ENCODE data around the gene CFAP54.
"Not testable (repeated sequence)": the region's sequence is repeated elsewhere in the genome, so short reads cannot be mapped to it uniquely, and the experiment has no call there.

Gene CFAP54

GRCh38 chr12:96635844-96636243 is 146.5 kb downstream of the CFAP54 start:
- no peak for DNase-seq

GRCh38 chr12:96636895-96637294 is 147.5 kb downstream of the CFAP54 start:
- no peak for DNase-seq

GRCh38 chr12:96648923-96649322 is 159.5 kb downstream of the CFAP54 start:
- DNase-seq, result no peak

GRCh38 chr12:96652870-96653269 is 163.5 kb downstream of the CFAP54 start:
- no peak for DNase-seq

- DNase-seq, result no peak
These were observed 168.7 kb downstream of the CFAP54 start for GRCh38 chr12:96658075-96658474.

- DNase-seq, result no peak
These were observed 180.4 kb downstream of the CFAP54 start for GRCh38 chr12:96669786-96670185.

- DNase-seq, result no peak
These were observed 181.0 kb downstream of the CFAP54 start for GRCh38 chr12:96670334-96670899.

- DNase-seq, result not testable (repeated sequence)
These were observed 186.1 kb downstream of the CFAP54 start for GRCh38 chr12:96675519-96675918.

GRCh38 chr12:96677363-96677762 is 188.0 kb downstream of the CFAP54 start:
- DNase-seq, result no peak

- no peak for DNase-seq
These were observed 198.3 kb downstream of the CFAP54 start for GRCh38 chr12:96687719-96688118.

- DNase-seq, result no peak
These were observed 209.1 kb downstream of the CFAP54 start for GRCh38 chr12:96698521-96698920.

GRCh38 chr12:96698965-96699364 is 209.6 kb downstream of the CFAP54 start:
- peak in 1 of 5 experiments; percentile 5 for DNase-seq

GRCh38 chr12:96701856-96702255 is 212.5 kb downstream of the CFAP54 start:
- no peak for DNase-seq

GRCh38 chr12:96710127-96710745 is 220.9 kb downstream of the CFAP54 start:
- no peak for DNase-seq

GRCh38 chr12:96711364-96711763 is 222.0 kb downstream of the CFAP54 start:
- no peak for DNase-seq

GRCh38 chr12:96714199-96714598 is 224.8 kb downstream of the CFAP54 start:
- DNase-seq, result no peak

- DNase-seq, result peak in 2 of 5 experiments; percentile 6 to 74
These were observed 230.4 kb downstream of the CFAP54 start for GRCh38 chr12:96719660-96720362.

GRCh38 chr12:96720363-96720705 is 231.0 kb downstream of the CFAP54 start:
- DNase-seq, result peak in 1 of 5 experiments; percentile 51

GRCh38 chr12:96729466-96729865 is 240.1 kb downstream of the CFAP54 start:
- DNase-seq, result not testable (repeated sequence)

- no peak for DNase-seq
These were observed 240.5 kb downstream of the CFAP54 start for GRCh38 chr12:96729886-96730285.

GRCh38 chr12:96743606-96744005 is 254.2 kb downstream of the CFAP54 start:
- no peak for DNase-seq

- no peak for DNase-seq
These were observed 260.6 kb downstream of the CFAP54 start for GRCh38 chr12:96749999-96750398.

GRCh38 chr12:96751626-96752025 is 262.2 kb downstream of the CFAP54 start:
- no peak for DNase-seq

GRCh38 chr12:96752211-96752610 is 262.8 kb downstream of the CFAP54 start:
- no peak for DNase-seq

All from T-helper 2 cell (primary cell).